ENCODE results near the gene GPR33.
A peak's percentile ranks its signal among the peaks of the same experiment; 100 is the strongest.

Gene GPR33

DNA sequence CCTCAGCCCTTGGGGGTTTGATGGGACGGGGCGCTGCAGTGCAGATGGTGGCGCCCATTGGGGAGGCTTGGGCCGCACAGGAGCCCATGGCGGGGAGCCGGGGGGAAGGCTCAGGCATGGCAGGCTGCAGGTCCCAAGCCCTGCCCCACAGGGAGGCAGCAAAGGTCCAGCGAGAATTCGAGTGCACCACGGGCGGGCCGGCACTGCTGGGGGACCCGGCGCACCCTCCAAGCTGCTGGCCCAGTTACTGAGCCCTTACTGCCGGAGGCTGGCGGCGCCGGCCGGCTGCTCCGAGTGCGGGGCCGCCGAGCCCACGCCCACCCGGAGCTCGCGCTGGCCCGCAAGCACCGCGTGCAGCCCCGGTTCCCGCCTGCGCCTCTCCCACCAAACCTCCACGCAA is 39.2 kb upstream of the GPR33 start:
- Histone ChIP-seq H3K4me3 (no peak overlapping the region), H3K27ac (no peak overlapping the region), H3K4me1 (no peaks in the 10 kb centered on the region), H3K27me3 (no peaks in the 10 kb centered on the region), H3K9me3 (no peaks in the 10 kb centered on the region), H3K36me3 (no peaks in the 10 kb centered on the region)
- intact Hi-C loops (cut with DNase I; ENCODE audit: low total_unique reads), result no loop called here
- DNase-seq, result no peak
- TF ChIP-seq, protein P1, sequence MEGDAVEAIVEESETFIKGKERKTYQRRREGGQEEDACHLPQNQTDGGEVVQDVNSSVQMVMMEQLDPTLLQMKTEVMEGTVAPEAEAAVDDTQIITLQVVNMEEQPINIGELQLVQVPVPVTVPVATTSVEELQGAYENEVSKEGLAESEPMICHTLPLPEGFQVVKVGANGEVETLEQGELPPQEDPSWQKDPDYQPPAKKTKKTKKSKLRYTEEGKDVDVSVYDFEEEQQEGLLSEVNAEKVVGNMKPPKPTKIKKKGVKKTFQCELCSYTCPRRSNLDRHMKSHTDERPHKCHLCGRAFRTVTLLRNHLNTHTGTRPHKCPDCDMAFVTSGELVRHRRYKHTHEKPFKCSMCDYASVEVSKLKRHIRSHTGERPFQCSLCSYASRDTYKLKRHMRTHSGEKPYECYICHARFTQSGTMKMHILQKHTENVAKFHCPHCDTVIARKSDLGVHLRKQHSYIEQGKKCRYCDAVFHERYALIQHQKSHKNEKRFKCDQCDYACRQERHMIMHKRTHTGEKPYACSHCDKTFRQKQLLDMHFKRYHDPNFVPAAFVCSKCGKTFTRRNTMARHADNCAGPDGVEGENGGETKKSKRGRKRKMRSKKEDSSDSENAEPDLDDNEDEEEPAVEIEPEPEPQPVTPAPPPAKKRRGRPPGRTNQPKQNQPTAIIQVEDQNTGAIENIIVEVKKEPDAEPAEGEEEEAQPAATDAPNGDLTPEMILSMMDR (IDR thresholded peaks at IDR 0.05), result no peak

DNA sequence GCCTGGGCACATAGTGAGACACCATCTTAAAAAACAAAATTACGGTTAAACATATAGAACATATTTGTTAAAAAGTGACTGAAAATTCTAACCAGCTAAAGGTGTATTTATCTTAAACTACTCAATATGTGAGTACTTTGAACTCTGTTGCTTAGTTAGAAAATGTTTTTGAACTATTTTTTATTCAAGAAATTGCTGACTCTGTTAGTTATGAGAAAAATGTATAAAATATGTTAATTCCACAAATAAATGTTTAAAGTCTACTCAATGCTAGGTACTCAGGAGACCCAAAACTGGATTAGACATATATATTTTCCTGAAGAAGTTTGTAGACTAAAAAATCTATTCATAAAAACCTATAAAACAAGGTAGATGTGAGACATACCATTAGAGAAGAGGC is 23.0 kb upstream of the GPR33 start:
- no peaks in the 10 kb centered on the region for H3K27me3 ChIP-seq
- intact Hi-C loops (cut with DNase I; ENCODE audit: low total_unique reads), result no loop called here
- no peaks in the 10 kb centered on the region for H3K9me3 ChIP-seq
- peaks cover 0 to 21% (median 6%) of the 10 kb centered on the region in 4 donors for H3K4me1 ChIP-seq
- no peak for DNase-seq
- H3K36me3 ChIP-seq, result no peaks in the 10 kb centered on the region
- H3K27ac ChIP-seq, result no peak overlapping the region
- no peak overlapping the region for H3K4me3 ChIP-seq
- TF ChIP-seq, protein P1 (IDR thresholded peaks at IDR 0.05), result no peak

DNA sequence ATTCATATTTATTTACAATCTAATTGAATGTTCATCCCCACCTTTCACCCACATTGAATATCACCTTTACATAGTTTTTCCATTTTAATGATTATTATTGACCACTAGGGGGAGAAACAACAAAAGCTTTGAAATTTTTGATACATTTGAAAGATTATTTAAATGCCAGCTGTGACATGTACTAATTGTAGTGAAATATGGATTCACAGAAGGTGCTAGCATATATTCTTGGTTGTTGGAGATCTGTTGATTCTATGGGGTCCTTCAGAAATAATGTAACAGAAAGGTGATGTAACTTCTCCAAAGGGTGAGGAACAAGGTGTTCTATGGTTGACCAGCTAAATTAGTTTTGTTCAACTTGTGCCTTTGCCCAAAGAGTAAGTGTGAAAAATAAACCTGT is 22.4 kb upstream of the GPR33 start:
- no peaks in the 10 kb centered on the region for H3K27me3 ChIP-seq
- H3K9me3 ChIP-seq, result no peaks in the 10 kb centered on the region
- no peaks in the 10 kb centered on the region for H3K36me3 ChIP-seq
- H3K4me3 ChIP-seq, result no peak overlapping the region
- no peak overlapping the region for H3K27ac ChIP-seq
- intact Hi-C loops (cut with DNase I; ENCODE audit: low total_unique reads), result no loop called here
- H3K4me1 ChIP-seq, result peaks cover 0 to 27% (median 9%) of the 10 kb centered on the region in 4 donors
- DNase-seq, result no peak
- TF ChIP-seq, protein P1 (IDR thresholded peaks at IDR 0.05), result peak; percentile 61 to 62

DNA sequence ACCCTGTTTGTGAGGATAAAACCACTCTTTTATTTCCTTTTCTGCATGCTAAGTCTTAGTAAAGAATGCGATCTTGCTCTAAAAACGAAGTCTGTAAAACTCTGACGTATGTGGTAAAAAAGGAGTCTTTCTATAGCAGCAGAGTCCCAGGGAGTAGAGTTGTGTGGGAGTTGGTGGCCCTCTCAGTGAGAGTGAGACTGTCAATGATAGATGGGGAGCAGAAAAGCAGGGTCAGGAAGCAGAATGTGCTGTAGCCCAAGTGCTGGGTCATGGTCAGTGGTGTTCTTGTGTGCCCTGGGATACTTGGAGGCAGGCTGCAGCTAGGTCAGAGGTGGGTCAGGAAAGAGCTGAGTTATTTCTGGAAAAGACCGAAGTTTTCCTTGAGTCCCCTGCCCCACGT is 20.3 kb upstream of the GPR33 start:
- intact Hi-C loops (cut with DNase I; ENCODE audit: low total_unique reads), result loop anchor here (10.0 kb wide), 1 partner anchor 747 kb away; no protein-coding TSS in a partner anchor
- no peak for DNase-seq
- TF ChIP-seq, protein P1 (IDR thresholded peaks at IDR 0.05), result no peak
- Histone ChIP-seq H3K9me3 (no peaks in the 10 kb centered on the region), H3K27ac (peak overlapping the region; percentile 18 to 29), H3K4me3 (no peak overlapping the region), H3K4me1 (peaks cover 0 to 48% (median 21%) of the 10 kb centered on the region in 4 donors), H3K27me3 (no peaks in the 10 kb centered on the region), H3K36me3 (no peaks in the 10 kb centered on the region)

DNA sequence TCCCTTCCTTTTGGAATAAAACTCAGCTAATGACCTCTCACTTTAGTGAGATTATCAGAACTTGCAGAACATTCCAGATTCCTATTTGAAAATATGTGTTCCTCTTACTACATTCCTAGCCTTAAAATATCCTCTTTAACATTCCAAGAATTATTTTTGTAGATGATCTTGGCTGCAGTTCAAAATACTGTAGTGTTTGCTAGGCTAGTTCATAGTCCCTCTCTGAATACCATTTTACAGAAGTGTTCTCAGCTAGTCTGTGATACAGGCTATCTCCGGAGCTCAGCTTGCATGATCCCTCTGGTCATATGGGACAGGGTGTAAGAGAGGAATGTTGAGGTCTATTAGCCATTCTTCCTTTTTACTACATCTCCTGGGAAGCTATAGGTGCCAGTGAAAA is 17.6 kb upstream of the GPR33 start:
- H3K27ac ChIP-seq, result peak overlapping the region; percentile 48 to 51
- intact Hi-C loops (cut with DNase I; ENCODE audit: low total_unique reads), result loop anchor here (10.0 kb wide), 1 partner anchor 749 kb away; no protein-coding TSS in a partner anchor
- H3K9me3 ChIP-seq, result no peaks in the 10 kb centered on the region
- TF ChIP-seq, protein P1 (IDR thresholded peaks at IDR 0.05), result no peak
- no peak for DNase-seq
- H3K4me3 ChIP-seq, result no peak overlapping the region
- H3K27me3 ChIP-seq, result no peaks in the 10 kb centered on the region
- H3K36me3 ChIP-seq, result no peaks in the 10 kb centered on the region
- peaks cover 0 to 52% (median 21%) of the 10 kb centered on the region in 4 donors for H3K4me1 ChIP-seq

DNA sequence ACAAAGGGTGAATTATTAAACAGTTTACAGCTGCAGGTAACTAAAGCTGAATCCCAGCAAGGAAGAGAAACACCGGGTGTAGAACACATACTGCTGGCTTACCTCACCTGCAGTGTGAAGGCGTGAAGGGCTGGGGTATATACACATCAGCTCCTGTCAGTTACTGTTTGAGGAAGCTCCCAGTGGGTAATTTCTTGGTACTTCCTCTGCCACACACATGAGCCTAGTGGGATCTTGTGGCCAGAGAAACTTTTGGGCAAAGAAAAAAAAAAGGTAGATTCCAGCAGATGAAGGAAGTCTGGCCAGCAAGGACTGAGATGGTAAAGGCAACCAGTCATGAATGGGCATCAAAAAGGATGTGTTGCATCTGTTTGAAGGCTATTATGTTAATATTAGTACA is 14.0 kb upstream of the GPR33 start:
- intact Hi-C loops (cut with DNase I; ENCODE audit: low total_unique reads), result loop anchor here (10.0 kb wide), 1 partner anchor 753 kb away; no protein-coding TSS in a partner anchor
- H3K4me1 ChIP-seq, result peaks cover 0 to 41% (median 19%) of the 10 kb centered on the region in 4 donors
- no peaks in the 10 kb centered on the region for H3K36me3 ChIP-seq
- no peak for DNase-seq
- H3K4me3 ChIP-seq, result no peak overlapping the region
- H3K27me3 ChIP-seq, result no peaks in the 10 kb centered on the region
- no peaks in the 10 kb centered on the region for H3K9me3 ChIP-seq
- H3K27ac ChIP-seq, result no peak overlapping the region
- TF ChIP-seq, protein P1 (IDR thresholded peaks at IDR 0.05), result no peak

Measured in tibial artery (tissue), 4 donors.